Measurements from ENCODE around the gene NXF1. TPM values are rescaled to one million over a fixed set of nuclear protein-coding genes. Genes with fewer than 3 reads are reported as not detected.
"Not testable (repeated sequence)": the region's sequence is repeated elsewhere in the genome, so short reads cannot be mapped to it uniquely, and the experiment has no call there.

The NXF1 gene
- total and polyA plus RNA-seq, 5 donors = 40.3 to 56.4 (median 46.7) TPM

DNA sequence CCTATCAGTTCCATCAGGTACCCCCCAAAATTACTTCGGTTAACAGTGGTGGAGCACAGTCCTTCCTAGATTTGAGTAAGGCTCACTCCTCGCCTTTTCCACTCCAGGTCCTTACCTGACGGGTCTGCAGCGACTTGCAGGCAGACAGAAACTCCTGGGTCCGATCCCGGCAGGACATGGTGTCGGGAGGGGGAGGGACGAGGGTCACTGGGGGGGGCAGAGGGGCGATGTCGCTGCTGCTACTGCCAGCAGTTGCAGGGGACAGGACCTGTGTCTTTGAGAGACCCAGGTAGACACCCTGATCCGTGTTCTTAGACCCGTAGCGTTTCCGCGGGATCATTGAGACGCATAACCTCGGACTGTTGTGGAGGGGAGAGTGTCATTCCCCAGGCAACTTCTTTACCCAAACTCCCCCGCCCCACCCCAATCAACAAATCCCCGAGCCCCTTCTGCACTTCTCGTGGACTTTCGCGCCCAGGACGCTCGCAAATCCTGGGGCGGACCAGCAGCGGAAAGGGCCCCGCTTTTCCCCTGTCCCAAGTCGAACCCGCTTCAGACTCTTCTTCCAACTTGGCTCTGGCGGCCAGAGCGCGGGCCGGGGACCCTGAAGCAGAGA, 25.8 kb upstream of the NXF1 start:
- intact Hi-C loops (cut with DNase I) = loop anchor here in 1 of 4 donors (5.0 kb wide), 1 partner anchor 39 kb away; the partner anchor contains the start of gene TMEM223
- ATAC-seq (no peak), DNase-seq (peak in 2 of 3 donors; percentile 37 to 62)
- Histone ChIP-seq H3K9me3 (ENCODE audit: control insufficient read depth, low read length) (no peaks in the 10 kb centered on the region), H3K27ac (ENCODE audit: low read length) (peak overlapping the region; percentile 91), H3K4me3 (ENCODE audit: low read length) (peak overlapping the region; percentile 86), H3K27me3 (ENCODE audit: control insufficient read depth, insufficient read depth) (no peaks in the 10 kb centered on the region), H3K4me1 (ENCODE audit: control insufficient read depth, insufficient read depth, low read length) (peaks cover 9% of the 10 kb centered on the region)
- under 1% methylated on average over 33 of the region's 33 CpGs for WGBS

DNA sequence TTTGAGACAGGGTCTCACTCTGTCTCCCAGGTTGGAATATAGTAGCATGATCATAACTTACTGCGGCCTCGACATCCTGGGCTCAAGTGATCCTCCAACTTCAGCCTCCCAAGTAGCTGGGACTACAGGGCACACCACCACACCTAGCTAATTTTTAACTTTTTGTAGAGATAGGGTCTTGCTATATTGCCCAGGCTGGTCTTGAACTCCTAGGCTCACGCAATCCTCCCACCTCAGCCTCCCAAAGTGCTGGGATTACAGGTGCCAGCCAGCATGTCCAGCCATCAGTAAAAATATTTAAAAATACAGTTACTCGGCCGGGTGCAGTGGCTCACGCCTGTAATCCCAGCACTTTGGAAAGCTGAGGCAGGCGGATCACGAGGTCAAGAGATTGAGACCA, 22.9 kb upstream of the NXF1 start:
- not testable (repeated sequence) for H3K27ac ChIP-seq (ENCODE audit: low read length)

DNA sequence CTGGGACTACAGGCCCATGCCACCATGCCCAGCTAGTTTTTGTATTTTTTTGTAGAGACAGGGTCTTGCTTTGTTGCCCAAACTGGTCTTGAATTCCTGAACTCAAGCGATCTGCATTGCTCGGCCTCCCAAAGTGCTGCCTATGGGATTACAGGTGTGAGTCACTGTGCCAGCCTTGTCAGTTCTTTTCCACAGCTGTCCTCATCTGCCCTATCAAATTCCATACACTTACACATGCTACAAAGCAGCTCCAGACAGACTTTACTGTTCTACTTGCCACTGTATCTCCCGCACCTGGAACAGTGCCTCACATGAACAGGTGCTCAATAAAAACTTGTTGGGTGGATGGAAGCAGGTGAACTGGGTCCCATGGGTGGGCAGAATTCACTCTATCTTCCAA, 18.4 kb upstream of the NXF1 start:
- H3K9me3 ChIP-seq (ENCODE audit: control insufficient read depth, low read length) = no peaks in the 10 kb centered on the region
- ATAC-seq (no peak), DNase-seq (no peak)
- 93% methylated on average over 3 of the region's 3 CpGs for WGBS
- H3K4me1 ChIP-seq (ENCODE audit: control insufficient read depth, insufficient read depth, low read length) = no peaks in the 10 kb centered on the region
- no peaks in the 10 kb centered on the region for H3K27me3 ChIP-seq (ENCODE audit: control insufficient read depth, insufficient read depth)
- H3K27ac ChIP-seq (ENCODE audit: low read length) = no peak overlapping the region
- H3K4me3 ChIP-seq (ENCODE audit: low read length) = no peak overlapping the region
- intact Hi-C loops (cut with DNase I) = no loop called here

More for the DNA sequence above, 22.9 kb upstream of the NXF1 start:
- H3K27me3 ChIP-seq (ENCODE audit: control insufficient read depth, insufficient read depth); H3K4me1 ChIP-seq (ENCODE audit: control insufficient read depth, insufficient read depth, low read length); H3K9me3 ChIP-seq (ENCODE audit: control insufficient read depth, low read length); DNase-seq; ATAC-seq; intact Hi-C loops (cut with DNase I); H3K4me3 ChIP-seq (ENCODE audit: low read length): not testable (repeated sequence)
- WGBS = 93% methylated on average over 8 of the region's 8 CpGs

- 89% methylated on average over 4 of the region's 4 CpGs for WGBS
- no peak for DNase-seq
- H3K27me3 ChIP-seq (ENCODE audit: control insufficient read depth, insufficient read depth) = no peaks in the 10 kb centered on the region
- no peaks in the 10 kb centered on the region for H3K9me3 ChIP-seq (ENCODE audit: control insufficient read depth, low read length)
- no peak overlapping the region for H3K4me3 ChIP-seq (ENCODE audit: low read length)
- no peak for ATAC-seq
- intact Hi-C loops (cut with DNase I) = no loop called here
- no peaks in the 10 kb centered on the region for H3K4me1 ChIP-seq (ENCODE audit: control insufficient read depth, insufficient read depth, low read length)
- no peak overlapping the region for H3K27ac ChIP-seq (ENCODE audit: low read length)
Observed at GRCh38 chr11:62817129-62817528, 11.9 kb upstream of the NXF1 start.

DNA sequence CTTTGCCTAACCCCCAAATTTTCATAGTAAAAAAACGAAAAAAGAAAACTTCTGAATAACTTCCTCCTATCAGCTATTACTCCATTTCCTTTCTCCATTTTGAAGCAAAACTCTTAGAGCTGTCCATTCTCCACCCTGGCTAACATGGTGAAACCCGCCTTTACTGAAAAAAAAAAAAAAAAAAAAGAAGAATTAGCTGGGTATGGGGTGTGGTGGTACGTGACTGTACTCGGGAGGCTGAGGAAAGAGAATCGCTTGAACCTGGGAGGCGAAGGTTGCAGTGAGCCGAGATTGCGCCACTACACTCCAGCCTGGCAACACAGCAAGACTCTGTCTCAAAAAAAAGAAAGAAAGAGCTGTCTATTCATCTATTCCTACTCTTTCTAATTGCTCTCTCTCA, 11.3 kb upstream of the NXF1 start:
- H3K27ac ChIP-seq (ENCODE audit: low read length) = no peak overlapping the region
- WGBS = 85% methylated on average over 8 of the region's 8 CpGs
- DNase-seq (no peak), ATAC-seq (no peak)
- intact Hi-C loops (cut with DNase I) = no loop called here
- H3K4me1 ChIP-seq (ENCODE audit: control insufficient read depth, insufficient read depth, low read length) = no peaks in the 10 kb centered on the region
- no peak overlapping the region for H3K4me3 ChIP-seq (ENCODE audit: low read length)
- no peaks in the 10 kb centered on the region for H3K27me3 ChIP-seq (ENCODE audit: control insufficient read depth, insufficient read depth)
- no peaks in the 10 kb centered on the region for H3K9me3 ChIP-seq (ENCODE audit: control insufficient read depth, low read length)

DNA sequence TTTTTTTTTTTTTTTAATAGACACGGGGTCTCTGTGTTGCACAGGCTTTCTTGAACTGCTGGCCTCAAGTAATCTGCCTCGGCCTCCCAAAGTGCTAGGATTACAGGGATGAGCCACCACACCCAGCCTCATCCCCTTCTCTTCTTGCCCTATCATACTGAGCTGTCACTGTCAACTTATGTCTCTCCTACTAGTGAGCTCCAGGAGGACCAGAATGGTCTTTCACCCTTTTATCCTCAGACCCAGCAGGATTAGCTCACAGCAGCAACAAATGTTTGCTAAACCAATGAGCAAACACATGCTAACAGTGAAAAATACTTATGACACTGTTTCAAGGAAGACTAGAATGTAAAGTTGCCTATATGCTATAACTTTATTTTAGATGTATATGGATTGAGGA, 6.4 kb upstream of the NXF1 start:
- intact Hi-C loops (cut with DNase I) = no loop called here
- no peak for ATAC-seq
- WGBS = 77% methylated on average over 2 of the region's 2 CpGs
- Histone ChIP-seq H3K9me3 (ENCODE audit: control insufficient read depth, low read length) (no peaks in the 10 kb centered on the region), H3K4me3 (ENCODE audit: low read length) (no peak overlapping the region), H3K27me3 (ENCODE audit: control insufficient read depth, insufficient read depth) (no peaks in the 10 kb centered on the region), H3K27ac (ENCODE audit: low read length) (no peak overlapping the region), H3K4me1 (ENCODE audit: control insufficient read depth, insufficient read depth, low read length) (no peaks in the 10 kb centered on the region)
- no peak for DNase-seq

DNA sequence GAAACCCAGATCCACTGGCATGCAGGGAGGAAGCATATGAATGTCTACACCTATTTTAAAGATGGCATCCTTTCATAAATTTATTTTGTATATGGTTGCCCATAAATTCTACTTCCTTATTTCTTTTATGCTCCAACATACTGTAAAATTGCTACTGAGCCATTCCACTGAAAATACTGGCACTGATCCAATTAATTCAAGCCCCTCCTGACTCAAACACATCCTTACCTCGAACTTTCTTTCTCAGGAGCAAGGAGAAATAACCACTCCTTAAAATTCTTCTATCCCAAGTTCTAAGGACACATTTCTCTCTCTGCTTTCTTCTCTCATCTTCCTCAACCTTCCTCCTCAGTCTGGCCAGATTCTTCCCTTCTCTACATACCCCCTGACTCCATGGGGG, 5.5 kb upstream of the NXF1 start:
- no peak overlapping the region for H3K4me3 ChIP-seq (ENCODE audit: low read length)
- ATAC-seq (no peak), DNase-seq (peak in 1 of 3 donors; percentile 1)
- peaks cover 3% of the 10 kb centered on the region for H3K4me1 ChIP-seq (ENCODE audit: control insufficient read depth, insufficient read depth, low read length)
- no peak overlapping the region for H3K27ac ChIP-seq (ENCODE audit: low read length)
- no peaks in the 10 kb centered on the region for H3K9me3 ChIP-seq (ENCODE audit: control insufficient read depth, low read length)
- no peaks in the 10 kb centered on the region for H3K27me3 ChIP-seq (ENCODE audit: control insufficient read depth, insufficient read depth)
- WGBS = 29% methylated on average over 1 of the region's 1 CpG
- intact Hi-C loops (cut with DNase I) = no loop called here

DNA sequence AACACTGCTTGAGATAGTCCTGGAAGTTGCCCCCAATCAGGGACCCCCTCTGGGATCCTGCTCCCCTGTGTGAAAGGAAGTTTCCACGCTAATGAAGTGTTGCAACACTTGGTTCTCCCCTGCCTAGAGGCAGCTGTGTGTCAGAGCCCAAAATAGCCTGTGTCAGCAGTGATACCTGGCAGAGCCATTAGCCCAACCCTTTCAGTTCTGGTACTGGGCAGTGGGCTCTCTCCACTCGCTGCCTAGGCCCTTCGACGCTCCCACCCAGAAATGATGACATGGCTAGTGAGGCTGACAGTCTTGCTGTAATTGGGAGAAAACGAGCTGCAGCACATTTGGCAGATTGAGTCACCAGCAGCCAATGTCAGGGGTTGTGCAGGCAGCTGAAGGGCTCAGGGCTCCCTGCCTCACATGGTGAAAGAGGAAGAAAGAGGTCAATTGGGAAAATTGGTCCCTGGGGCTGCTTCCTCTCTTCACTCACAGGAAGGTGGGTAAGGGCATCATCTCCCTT, 1.4 kb upstream of the NXF1 start:
- Histone ChIP-seq H3K27ac (ENCODE audit: low read length) (peak overlapping the region; percentile 95), H3K4me1 (ENCODE audit: control insufficient read depth, insufficient read depth, low read length) (peaks cover 3% of the 10 kb centered on the region), H3K4me3 (ENCODE audit: low read length) (no peak overlapping the region), H3K27me3 (ENCODE audit: control insufficient read depth, insufficient read depth) (no peaks in the 10 kb centered on the region), H3K9me3 (ENCODE audit: control insufficient read depth, low read length) (no peaks in the 10 kb centered on the region)
- ATAC-seq (peak; percentile 42 to 46), DNase-seq (peak in 1 of 3 donors; percentile 24)
- 47% methylated on average over 5 of the region's 5 CpGs for WGBS
- intact Hi-C loops (cut with DNase I) = no loop called here

DNA sequence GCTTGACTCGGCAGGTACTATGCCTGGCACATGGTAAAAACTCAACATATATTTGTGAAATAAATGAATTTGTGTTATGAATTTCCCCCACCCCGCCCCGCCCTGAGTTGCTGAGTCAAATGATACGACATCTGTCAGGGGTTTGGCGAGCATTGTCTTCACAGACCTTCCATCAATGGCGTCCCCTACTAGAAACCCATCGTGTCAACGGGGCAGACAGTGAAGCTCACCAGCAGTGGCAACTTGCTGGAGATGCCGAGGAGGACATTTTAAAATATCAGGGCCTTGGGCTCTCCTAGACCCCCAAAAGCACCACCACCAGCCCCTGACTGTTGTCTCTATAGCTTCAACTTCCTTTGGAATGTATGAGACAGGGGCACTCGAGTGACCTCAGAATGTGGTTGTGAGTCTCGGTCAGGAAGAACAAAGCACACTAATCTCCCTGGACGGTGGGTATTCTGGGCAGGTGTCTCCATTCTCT, 761 bp upstream of the NXF1 start:
- Histone ChIP-seq H3K4me3 (ENCODE audit: low read length) (peak overlapping the region; percentile 79), H3K4me1 (ENCODE audit: control insufficient read depth, insufficient read depth, low read length) (peaks cover 3% of the 10 kb centered on the region), H3K27me3 (ENCODE audit: control insufficient read depth, insufficient read depth) (no peaks in the 10 kb centered on the region), H3K9me3 (ENCODE audit: control insufficient read depth, low read length) (no peaks in the 10 kb centered on the region), H3K27ac (ENCODE audit: low read length) (peak overlapping the region; percentile 95)
- DNase-seq = peak in 1 of 3 donors; percentile 44
- intact Hi-C loops (cut with DNase I) = no loop called here
- peak in 1 of 2 donors; percentile 7 for ATAC-seq
- 23% methylated on average over 12 of the region's 12 CpGs for WGBS

DNA sequence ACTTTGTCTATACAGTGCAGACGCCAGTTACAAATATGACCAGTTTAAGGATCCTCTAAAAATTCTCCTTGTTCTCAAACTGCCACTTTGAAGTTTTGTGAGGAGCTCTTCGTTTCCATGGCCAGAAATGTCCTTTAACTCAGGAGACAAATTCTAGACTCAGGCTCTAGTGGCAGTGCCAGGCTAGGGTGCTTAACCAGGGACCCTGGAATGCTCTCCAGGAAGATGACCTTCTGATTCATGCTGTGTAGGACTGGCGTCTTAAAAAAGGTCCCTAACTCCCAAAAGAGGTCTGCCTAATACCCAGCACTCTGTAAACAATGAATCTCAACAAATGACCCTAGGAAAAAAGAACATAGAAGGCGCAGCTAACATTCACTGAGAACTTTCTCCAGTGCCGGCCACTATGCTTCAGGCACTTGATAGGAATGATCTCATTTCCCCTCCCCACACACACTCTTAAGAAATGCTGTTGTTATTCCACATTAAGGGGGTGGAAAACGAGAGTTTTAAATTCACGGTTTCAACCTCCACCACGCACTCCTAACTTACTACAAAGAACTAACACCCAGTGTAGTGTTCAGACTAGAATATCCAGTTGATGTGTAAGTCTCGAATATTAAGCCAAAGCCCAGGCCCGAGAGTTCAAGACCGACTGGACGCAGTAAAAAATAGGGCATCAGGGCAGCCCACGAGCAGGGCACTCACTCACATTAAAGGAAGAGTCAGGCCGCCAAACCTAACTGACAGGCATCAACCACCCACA, 747 bp downstream of the NXF1 start:
- peak in 1 of 2 donors; percentile 1 for ATAC-seq
- 2% methylated on average over 14 of the region's 14 CpGs for whole genome bisulfite sequencing

DNA sequence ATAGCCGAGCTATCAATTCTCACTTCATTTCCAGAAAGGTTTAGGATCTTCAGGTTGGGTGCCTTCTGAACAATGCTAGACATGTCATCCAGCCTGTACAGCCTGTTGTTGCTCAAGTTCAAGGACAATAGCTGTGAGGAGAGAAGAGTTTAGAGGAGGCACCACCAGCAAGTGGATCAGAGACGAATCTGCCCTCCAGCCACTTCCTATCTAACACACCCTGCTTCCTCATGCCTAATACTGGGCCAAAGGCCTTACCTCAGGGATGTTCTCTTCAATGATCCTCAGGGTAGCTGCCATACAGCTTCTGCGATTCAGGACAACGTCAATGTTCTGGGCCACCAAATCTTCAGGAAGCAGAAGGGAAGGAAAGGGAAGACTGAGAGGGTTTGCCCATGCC, 4.2 kb downstream of the NXF1 start:
- Histone ChIP-seq H3K27me3 (ENCODE audit: control insufficient read depth, insufficient read depth) (no peaks in the 10 kb centered on the region), H3K9me3 (ENCODE audit: control insufficient read depth, low read length) (no peaks in the 10 kb centered on the region), H3K4me3 (ENCODE audit: low read length) (no peak overlapping the region), H3K27ac (ENCODE audit: low read length) (no peak overlapping the region), H3K4me1 (ENCODE audit: control insufficient read depth, insufficient read depth, low read length) (peaks cover 2% of the 10 kb centered on the region)
- DNase-seq = peak in 1 of 3 donors; percentile 12
- 81% methylated on average over 4 of the region's 4 CpGs for WGBS
- no peak for ATAC-seq
- intact Hi-C loops (cut with DNase I) = loop anchor here in 1 of 4 donors (5.0 kb wide), 1 partner anchor 36 kb away; the partner anchor contains the start of gene WDR74

More for the DNA sequence above, 747 bp downstream of the NXF1 start:
- Histone ChIP-seq H3K4me1 (ENCODE audit: control insufficient read depth, insufficient read depth, low read length) (peaks cover 3% of the 10 kb centered on the region), H3K27ac (ENCODE audit: low read length) (peak overlapping the region; percentile 91), H3K4me3 (ENCODE audit: low read length) (peak overlapping the region; percentile 79), H3K9me3 (ENCODE audit: control insufficient read depth, low read length) (no peaks in the 10 kb centered on the region), H3K27me3 (ENCODE audit: control insufficient read depth, insufficient read depth) (no peaks in the 10 kb centered on the region)
- peak in 1 of 3 donors; percentile 7 for DNase-seq
- intact Hi-C loops (cut with DNase I) = loop anchor here in 1 of 4 donors (5.0 kb wide), 1 partner anchor 33 kb away; the partner anchor contains the start of gene WDR74

All from right cardiac atrium (tissue), 5 donors.